Adrenal gland (tissue), 12 donors: Measurements from ENCODE around the gene PKNOX2. TPM values are rescaled to one million over a fixed set of nuclear protein-coding genes. Genes with fewer than 3 reads are reported as not detected.

Source experiments
- DNase-seq, 7 donors: peaks; one replicate each; pipeline ENCODE4 v3.0.0-alpha.2; 2019 to 2020
- H3K27ac ChIP-seq, 5 donors: fragments of 200-600 bp; sonication (generic) in 4 of 5; 1 replicate in 3 of 5; 2 replicates in 2 of 5; pipeline versions ENCODE4 v1.5.1 to v1.8.0; 2016 to 2020; ENCODE audit warnings: mild to moderate bottlenecking in 1 of 5
- H3K27me3 ChIP-seq: fragments of 200-600 bp; 2 replicates; pipeline ENCODE4 v1.8.0; 2021
- H3K36me3 ChIP-seq, 2 donors: fragments of 200-600 bp; replicated peaks in 1 of 2; 1 replicate in 1 of 2; 2 replicates in 1 of 2; pipeline versions ENCODE4 v1.5.1 to v1.8.0; 2018 to 2022
- H3K4me1 ChIP-seq, 2 donors: fragments of 200-600 bp; replicated peaks in 1 of 2; 1 replicate in 1 of 2; 2 replicates in 1 of 2; pipeline versions ENCODE4 v1.5.1 to v1.8.0; 2018 to 2021
- H3K4me3 ChIP-seq, 4 donors: fragments of 200-600 bp; sonication (generic) in 3 of 4; one replicate each; pipeline ENCODE4 v1.5.1; 2016 to 2018
- H3K9me3 ChIP-seq, 3 donors: fragments of 200-600 bp; sonication (generic) in 1 of 3; replicated peaks in 1 of 3; 1 replicate in 2 of 3; 2 replicates in 1 of 3; pipeline versions ENCODE4 v1.5.1 to v1.8.0; 2016 to 2021
- POLR2A ChIP-seq, 2 donors: fragments of 450-650 bp; IDR thresholded peaks; one replicate each; pipeline ENCODE4 v1.6.1; 2017; ENCODE audit warnings: antibody characterized with exemption in 2 of 2, mild to moderate bottlenecking in 2 of 2, moderate library complexity in 1 of 2
- WGBS, 4 donors: extraction: QIAGEN DNeasy Blood & Tissue Kit in 2 of 4; methylation state at CpG; one replicate each; pipeline versions ENCODE4 v1.1.5 to v1.1.7; 2013 to 2017; 5-methylcytosine and 5-hydroxymethylcytosine counted together
- intact Hi-C, 2 donors: fragments of 100-400 bp; cut with DNase I; formaldehyde crosslinking; loops; one replicate each; pipeline versions ENCODE4 v1.14.1 to v1.15.0; 2022 to 2023
- polyA plus RNA-seq, 3 donors: library from polyadenylated mRNA; stranded (reverse); fragments of 200-250 nt in 2 of 3; fragments of 350-450 nt in 1 of 3; fragmentation: Illumina TruSeq in 1 of 3; extraction: RNeasy Lipid Tissue Mini Kit (QIAGEN cat#74804) in 1 of 3; gene quantifications; one replicate each; pipeline ENCODE4 v1.2.3, GENCODE V29; 2013 to 2014
- total RNA-seq, 9 donors: library from RNA; depleted of rRNA in 4 of 9; stranded (reverse); fragments of >200 nt in 4 of 9; fragments of 120-200 nt in 1 of 9; fragmentation: NEBNext Ultra II Directional in 1 of 9; extraction: Animal tissue kit (Norgen Biotek cat#: 25700) in 1 of 9; gene quantifications; one replicate each; pipeline versions ENCODE4 v1.1.0 to v1.2.4, GENCODE V29; 2013 to 2023
- TF ChIP-seq, protein P1 (sequence below), 6 experiments: fragments of 450-650 bp in 4 of 6; fragments of 200-600 bp in 2 of 6; sonication (generic) in 1 of 6; IDR thresholded peaks; 1 replicate in 5 of 6; 2 replicates in 1 of 6; pipeline versions ENCODE4 v1.5.1 to v1.8.0; 2016 to 2021; ENCODE audit warnings: antibody characterized with exemption in 6 of 6, mild to moderate bottlenecking in 2 of 6, moderate library complexity in 1 of 6
- donor health status: healthy with polysubstance abuse.
- donor health status: Bipolar disorder and iron deficiency.
- donor health status: DM: yes; HTN: yes; CAD: no.
- donor health status: DM: no; HTN: no; CAD: no.
- donor health status: DM: no; HTN: no; CAD: no.
- donor health status: DM: yes; HTN: yes; CAD: no.

Gene PKNOX2
- total and polyA plus RNA-seq, 12 donors: 1.2 to 34.7 (median 3.1) TPM

DNA sequence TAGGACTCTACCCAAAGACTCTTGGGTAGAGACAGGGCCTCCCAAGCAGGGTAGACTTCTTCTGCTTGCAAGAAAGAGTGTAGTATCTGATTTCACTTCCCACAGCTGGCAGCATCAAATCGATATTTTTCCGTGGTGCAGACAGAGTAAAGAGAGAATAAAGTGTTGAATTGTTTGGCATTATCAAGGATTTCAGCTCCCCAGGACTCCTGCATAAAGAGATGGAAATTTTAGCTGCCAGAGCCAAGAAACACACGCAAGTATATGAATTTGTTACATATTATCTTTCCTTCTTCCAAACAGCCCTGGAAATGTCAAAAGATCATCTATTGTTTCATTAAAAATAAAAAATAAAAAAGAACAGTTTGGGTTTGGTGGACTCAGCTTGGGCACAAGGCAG lies 136.8 kb downstream of the PKNOX2 start:
- no peak for DNase-seq
- no peak for TF ChIP-seq POLR2A (IDR thresholded peaks at IDR 0.05)
- TF ChIP-seq, protein P1, sequence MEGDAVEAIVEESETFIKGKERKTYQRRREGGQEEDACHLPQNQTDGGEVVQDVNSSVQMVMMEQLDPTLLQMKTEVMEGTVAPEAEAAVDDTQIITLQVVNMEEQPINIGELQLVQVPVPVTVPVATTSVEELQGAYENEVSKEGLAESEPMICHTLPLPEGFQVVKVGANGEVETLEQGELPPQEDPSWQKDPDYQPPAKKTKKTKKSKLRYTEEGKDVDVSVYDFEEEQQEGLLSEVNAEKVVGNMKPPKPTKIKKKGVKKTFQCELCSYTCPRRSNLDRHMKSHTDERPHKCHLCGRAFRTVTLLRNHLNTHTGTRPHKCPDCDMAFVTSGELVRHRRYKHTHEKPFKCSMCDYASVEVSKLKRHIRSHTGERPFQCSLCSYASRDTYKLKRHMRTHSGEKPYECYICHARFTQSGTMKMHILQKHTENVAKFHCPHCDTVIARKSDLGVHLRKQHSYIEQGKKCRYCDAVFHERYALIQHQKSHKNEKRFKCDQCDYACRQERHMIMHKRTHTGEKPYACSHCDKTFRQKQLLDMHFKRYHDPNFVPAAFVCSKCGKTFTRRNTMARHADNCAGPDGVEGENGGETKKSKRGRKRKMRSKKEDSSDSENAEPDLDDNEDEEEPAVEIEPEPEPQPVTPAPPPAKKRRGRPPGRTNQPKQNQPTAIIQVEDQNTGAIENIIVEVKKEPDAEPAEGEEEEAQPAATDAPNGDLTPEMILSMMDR (IDR thresholded peaks at IDR 0.05): no peak
- Histone ChIP-seq H3K36me3 (no peaks in the 10 kb centered on the region), H3K4me1 (peaks cover 0 to 11% of the 10 kb centered on the region in 2 donors), H3K27ac (no peak overlapping the region), H3K9me3 (no peaks in the 10 kb centered on the region), H3K4me3 (no peak overlapping the region), H3K27me3 (no peaks in the 10 kb centered on the region)
- intact Hi-C loops: no loop called here
- 68 to 78% (median 73%) methylated on average over 3 of the region's 3 CpGs for WGBS, 4 donors

DNA sequence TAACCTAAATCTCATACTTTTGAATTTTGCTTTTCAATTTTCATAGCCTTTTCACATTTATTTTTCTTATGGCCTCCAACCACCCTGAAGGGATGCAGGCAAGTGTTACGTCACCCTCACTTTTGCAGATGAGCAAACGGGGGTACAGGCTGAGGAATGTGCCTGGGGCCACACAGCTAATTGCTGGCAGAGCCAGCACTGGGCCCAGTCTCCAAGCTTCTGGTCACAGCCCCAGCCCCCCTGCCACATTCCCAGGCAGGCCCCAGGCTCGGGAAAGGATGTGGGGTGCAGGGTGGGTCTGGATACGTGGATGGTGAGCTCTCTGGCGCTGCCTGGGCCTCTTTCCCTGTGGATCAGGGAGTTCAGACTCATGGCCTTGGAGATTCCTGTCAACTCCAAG lies 138.6 kb downstream of the PKNOX2 start:
- no peaks in the 10 kb centered on the region for H3K27me3 ChIP-seq
- no peaks in the 10 kb centered on the region for H3K36me3 ChIP-seq
- no peaks in the 10 kb centered on the region for H3K9me3 ChIP-seq
- no peak overlapping the region for H3K4me3 ChIP-seq
- H3K4me1 ChIP-seq: peaks cover 0 to 11% of the 10 kb centered on the region in 2 donors
- DNase-seq: no peak
- TF ChIP-seq POLR2A (IDR thresholded peaks at IDR 0.05): no peak
- TF ChIP-seq, protein P1 (IDR thresholded peaks at IDR 0.05): no peak
- intact Hi-C loops: no loop called here
- 83 to 94% (median 90%) methylated on average over 4 to 5 of the region's 5 CpGs for WGBS, 4 donors
- no peak overlapping the region for H3K27ac ChIP-seq

DNA sequence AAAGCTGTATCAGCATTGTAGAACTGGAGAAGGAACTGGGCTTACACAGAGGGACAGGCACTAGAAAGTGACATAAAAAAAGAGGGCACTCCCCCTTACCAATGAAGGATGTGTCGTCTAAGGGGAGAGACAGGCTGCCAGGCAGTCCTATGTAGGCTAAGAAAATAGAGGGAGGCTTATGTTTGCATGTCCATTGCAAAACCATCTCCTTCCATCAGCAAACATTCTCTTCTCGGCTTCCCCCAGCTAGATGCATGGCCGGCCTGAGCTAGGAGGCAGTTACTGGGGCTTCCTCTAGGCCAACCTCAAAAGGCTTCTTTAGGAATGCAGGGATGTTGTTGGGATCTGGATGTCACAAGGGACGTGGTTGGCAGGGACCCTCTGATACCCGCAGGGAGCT lies 139.1 kb downstream of the PKNOX2 start:
- TF ChIP-seq POLR2A (IDR thresholded peaks at IDR 0.05): no peak
- TF ChIP-seq, protein P1 (IDR thresholded peaks at IDR 0.05): no peak
- H3K27me3 ChIP-seq: no peaks in the 10 kb centered on the region
- intact Hi-C loops: no loop called here
- H3K4me3 ChIP-seq: no peak overlapping the region
- DNase-seq: no peak
- H3K36me3 ChIP-seq: no peaks in the 10 kb centered on the region
- WGBS, 4 donors: 60 to 91% (median 84%) methylated on average over 3 to 5 of the region's 5 CpGs
- H3K4me1 ChIP-seq: peaks cover 0 to 11% of the 10 kb centered on the region in 2 donors
- H3K27ac ChIP-seq: no peak overlapping the region
- no peaks in the 10 kb centered on the region for H3K9me3 ChIP-seq

DNA sequence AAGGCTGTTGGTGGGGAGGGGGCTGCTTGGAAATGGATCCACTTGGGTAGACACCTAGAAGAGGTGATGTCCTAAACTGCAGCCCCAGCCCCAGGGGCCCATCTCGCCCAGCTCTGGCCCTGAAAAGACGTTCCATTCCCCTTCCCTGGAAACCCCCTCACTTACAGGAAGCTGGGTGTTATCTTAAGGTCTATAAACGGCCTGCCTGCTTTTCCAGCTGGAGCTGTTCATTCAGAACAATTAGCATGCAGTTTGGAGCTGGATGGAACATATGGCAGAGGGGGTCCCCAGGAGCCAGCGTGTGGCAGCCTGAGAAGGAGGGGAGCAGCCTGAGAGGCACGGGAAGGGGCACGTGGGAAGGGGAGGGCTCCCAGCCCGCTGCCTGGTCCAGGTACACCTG lies 139.6 kb downstream of the PKNOX2 start:
- Histone ChIP-seq H3K27ac (no peak overlapping the region), H3K4me1 (peaks cover 0 to 11% of the 10 kb centered on the region in 2 donors), H3K9me3 (no peaks in the 10 kb centered on the region), H3K36me3 (no peaks in the 10 kb centered on the region), H3K4me3 (no peak overlapping the region), H3K27me3 (no peaks in the 10 kb centered on the region)
- WGBS, 4 donors: 53 to 84% (median 80%) methylated on average over 6 to 7 of the region's 7 CpGs
- DNase-seq: no peak
- intact Hi-C loops: no loop called here
- TF ChIP-seq POLR2A (IDR thresholded peaks at IDR 0.05): no peak
- TF ChIP-seq, protein P1 (IDR thresholded peaks at IDR 0.05): no peak
